GM23248 (cell line): ENCODE results near the gene ESR2.

ENCODE experiments used
- EZH2 ChIP-seq: fragments of 200-600 bp; sonication (generic); IDR thresholded peaks from 2 replicates; pipeline ENCODE4 v1.6.1; 2018; ENCODE audit warnings: antibody characterized with exemption, mild to moderate bottlenecking; ENCODE audit not compliant: insufficient read depth, poor library complexity, severe bottlenecking
- EZH2phosphoT487 ChIP-seq: fragments of 200-600 bp; sonication (generic); IDR thresholded peaks from 2 replicates; pipeline ENCODE4 v1.6.1; 2018; ENCODE audit warnings: antibody characterized with exemption, moderate library complexity, mild to moderate bottlenecking, low read depth; ENCODE audit not compliant: insufficient read depth

DNA sequence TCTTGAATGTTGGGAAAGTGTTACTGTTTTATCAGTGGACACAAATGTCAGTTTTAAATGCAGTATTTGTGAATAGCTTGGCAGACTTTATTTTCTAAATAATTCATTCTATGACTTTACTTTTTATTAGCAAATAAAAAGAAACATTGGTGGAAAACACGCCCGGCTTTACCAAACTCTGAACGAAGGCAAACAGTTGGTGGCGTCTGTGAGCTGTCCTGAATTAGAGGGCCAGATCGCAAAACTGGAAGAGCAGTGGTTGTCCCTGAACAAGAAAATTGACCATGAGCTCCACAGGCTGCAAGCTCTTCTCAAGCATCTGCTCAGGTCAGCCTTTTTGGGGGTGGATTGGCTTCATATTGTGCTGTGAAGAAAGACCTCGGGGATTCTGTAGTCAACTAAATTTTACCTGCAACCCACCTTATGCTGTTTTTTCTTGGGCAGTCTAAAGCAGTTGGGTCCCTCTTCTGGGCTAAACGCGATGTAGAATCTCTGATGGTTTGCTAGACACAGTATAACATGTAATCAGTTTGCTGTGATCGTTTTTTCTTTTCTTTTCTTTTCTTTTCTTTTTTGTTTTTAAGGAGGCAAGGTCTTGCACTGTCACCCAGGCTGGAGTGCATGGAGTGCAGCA is 156.4 kb downstream of the ESR2 start:
- TF ChIP-seq EZH2 (no peak), EZH2phosphoT487 (no peak)
